BE2C (cell line): ENCODE results near the gene RAMP3.

Experiments used
- DNase-seq: peaks from one replicate; pipeline ENCODE4 v3.0.0-alpha.2; 2020
- H3K27me3 ChIP-seq: fragments of 250-450 bp; sonication (Bioruptor Pico); 2 replicates; pipeline ENCODE4 v1.5.1; 2020; ENCODE audit warnings: mild to moderate bottlenecking
- H3K36me3 ChIP-seq: fragments of 250-450 bp; sonication (Bioruptor Pico); 2 replicates; pipeline ENCODE4 v1.5.1; 2020; ENCODE audit warnings: mild to moderate bottlenecking
- H3K4me1 ChIP-seq: fragments of 250-450 bp; sonication (Bioruptor Pico); 2 replicates; pipeline ENCODE4 v1.5.1; 2020
- H3K4me3 ChIP-seq: 2 replicates; pipeline ENCODE4 v1.5.1; 2011; ENCODE audit warnings: low read depth, low read length
- H3K9me3 ChIP-seq: fragments of 250-450 bp; sonication (Bioruptor Pico); 2 replicates; pipeline ENCODE4 v1.5.1; 2020
- TF ChIP-seq, protein P1 (sequence below): IDR thresholded peaks from 2 replicates; pipeline ENCODE4 v1.5.1; 2012; ENCODE audit warnings: mild to moderate bottlenecking, low read depth, low read length

Gene RAMP3

GRCh38 chr7:45196374-45196773 is 38.8 kb downstream of the RAMP3 start:
- H3K4me1 ChIP-seq: no peaks in the 10 kb centered on the region
- H3K9me3 ChIP-seq: no peaks in the 10 kb centered on the region
- no peaks in the 10 kb centered on the region for H3K36me3 ChIP-seq
- H3K27me3 ChIP-seq: no peaks in the 10 kb centered on the region
- no peak overlapping the region for H3K4me3 ChIP-seq
- no peak for DNase-seq
- TF ChIP-seq, protein P1, sequence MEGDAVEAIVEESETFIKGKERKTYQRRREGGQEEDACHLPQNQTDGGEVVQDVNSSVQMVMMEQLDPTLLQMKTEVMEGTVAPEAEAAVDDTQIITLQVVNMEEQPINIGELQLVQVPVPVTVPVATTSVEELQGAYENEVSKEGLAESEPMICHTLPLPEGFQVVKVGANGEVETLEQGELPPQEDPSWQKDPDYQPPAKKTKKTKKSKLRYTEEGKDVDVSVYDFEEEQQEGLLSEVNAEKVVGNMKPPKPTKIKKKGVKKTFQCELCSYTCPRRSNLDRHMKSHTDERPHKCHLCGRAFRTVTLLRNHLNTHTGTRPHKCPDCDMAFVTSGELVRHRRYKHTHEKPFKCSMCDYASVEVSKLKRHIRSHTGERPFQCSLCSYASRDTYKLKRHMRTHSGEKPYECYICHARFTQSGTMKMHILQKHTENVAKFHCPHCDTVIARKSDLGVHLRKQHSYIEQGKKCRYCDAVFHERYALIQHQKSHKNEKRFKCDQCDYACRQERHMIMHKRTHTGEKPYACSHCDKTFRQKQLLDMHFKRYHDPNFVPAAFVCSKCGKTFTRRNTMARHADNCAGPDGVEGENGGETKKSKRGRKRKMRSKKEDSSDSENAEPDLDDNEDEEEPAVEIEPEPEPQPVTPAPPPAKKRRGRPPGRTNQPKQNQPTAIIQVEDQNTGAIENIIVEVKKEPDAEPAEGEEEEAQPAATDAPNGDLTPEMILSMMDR: no peak

DNA sequence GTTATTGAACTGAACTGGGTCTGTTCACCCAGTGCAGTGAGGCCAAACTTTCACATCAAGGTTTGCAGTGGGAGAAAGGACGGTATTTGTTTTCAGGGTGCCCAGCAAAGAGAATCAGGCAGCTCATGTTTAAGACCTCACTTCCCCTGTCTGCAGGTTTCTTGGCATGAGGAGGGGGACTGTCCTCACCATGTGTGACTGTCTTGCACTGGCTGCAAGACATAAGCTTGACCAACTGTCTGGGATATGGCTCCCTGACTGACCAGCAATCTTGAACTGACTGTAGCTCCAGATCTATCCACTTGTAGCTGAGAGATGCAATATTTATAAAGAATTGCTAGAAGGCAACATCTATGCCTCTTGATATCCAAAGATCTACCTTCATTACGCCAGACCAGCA is 39.9 kb downstream of the RAMP3 start:
- no peaks in the 10 kb centered on the region for H3K27me3 ChIP-seq
- no peak overlapping the region for H3K4me3 ChIP-seq
- no peaks in the 10 kb centered on the region for H3K36me3 ChIP-seq
- no peaks in the 10 kb centered on the region for H3K4me1 ChIP-seq
- DNase-seq: no peak
- TF ChIP-seq, protein P1: no peak
- H3K9me3 ChIP-seq: no peaks in the 10 kb centered on the region

DNA sequence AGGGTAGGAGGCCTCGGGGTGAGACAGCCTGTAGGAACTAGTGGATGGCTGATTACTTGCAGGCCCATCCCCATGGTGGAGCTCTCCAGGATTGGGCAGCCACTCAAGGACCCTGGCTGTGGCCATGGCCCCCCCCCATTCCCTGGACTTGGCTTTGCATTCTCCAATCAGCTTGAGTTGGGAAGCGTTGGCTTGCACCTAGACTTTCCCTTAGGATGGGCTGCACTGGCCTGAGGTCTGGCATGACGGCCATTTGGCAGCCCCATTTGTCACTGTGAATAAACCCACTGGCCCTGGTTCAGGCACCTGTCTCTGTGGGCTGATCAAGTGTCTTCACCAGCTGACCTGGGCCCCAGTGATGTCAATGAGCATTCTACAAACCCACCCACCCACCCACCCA is 41.4 kb downstream of the RAMP3 start:
- TF ChIP-seq, protein P1: no peak
- Histone ChIP-seq H3K36me3 (no peaks in the 10 kb centered on the region), H3K9me3 (no peaks in the 10 kb centered on the region), H3K4me1 (no peaks in the 10 kb centered on the region), H3K4me3 (no peak overlapping the region), H3K27me3 (no peaks in the 10 kb centered on the region)
- DNase-seq: no peak

GRCh38 chr7:45199506-45199905 is 41.9 kb downstream of the RAMP3 start:
- Histone ChIP-seq H3K4me3 (no peak overlapping the region), H3K4me1 (no peaks in the 10 kb centered on the region), H3K27me3 (no peaks in the 10 kb centered on the region), H3K9me3 (no peaks in the 10 kb centered on the region), H3K36me3 (no peaks in the 10 kb centered on the region)
- TF ChIP-seq, protein P1: no peak
- DNase-seq: no peak

DNA sequence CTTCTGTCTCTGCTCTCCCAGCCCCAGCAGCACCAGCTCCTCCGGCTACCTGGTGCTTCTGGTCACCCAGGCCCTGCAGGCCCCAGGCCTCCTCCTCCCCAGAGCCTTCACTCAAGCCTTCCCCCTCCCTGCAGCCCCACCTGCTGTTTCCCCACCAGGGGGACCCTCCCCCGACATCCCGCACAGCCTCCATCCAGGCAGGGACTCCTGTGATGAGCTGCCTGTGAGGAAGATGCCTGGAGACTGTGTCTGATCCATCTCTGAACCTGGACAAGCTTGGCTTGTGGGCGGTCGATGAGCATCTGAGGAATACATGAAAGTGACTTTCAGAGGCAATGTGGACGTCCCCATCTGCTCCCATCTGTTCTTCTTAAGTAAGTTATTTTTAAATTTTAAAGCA is 45.0 kb downstream of the RAMP3 start:
- Histone ChIP-seq H3K4me1 (no peaks in the 10 kb centered on the region), H3K4me3 (no peak overlapping the region), H3K9me3 (no peaks in the 10 kb centered on the region), H3K27me3 (no peaks in the 10 kb centered on the region; the same call in 1 of the 2 replicates), H3K36me3 (no peaks in the 10 kb centered on the region)
- peak; percentile 27 for DNase-seq
- TF ChIP-seq, protein P1: no peak

GRCh38 chr7:45203036-45203435 is 45.4 kb downstream of the RAMP3 start:
- TF ChIP-seq, protein P1: no peak
- Histone ChIP-seq H3K9me3 (no peaks in the 10 kb centered on the region), H3K27me3 (no peaks in the 10 kb centered on the region; the same call in none of the 2 replicates), H3K4me1 (no peaks in the 10 kb centered on the region), H3K4me3 (no peak overlapping the region), H3K36me3 (no peaks in the 10 kb centered on the region)
- no peak for DNase-seq
